WI38 (cell line): Measurements from ENCODE around the gene SNX10.

Experiments used
- H3K4me3 ChIP-seq: 2 replicates; pipeline ENCODE4 v1.5.1; 2011; ENCODE audit warnings: low read depth, mild to moderate bottlenecking, control low read depth, low read length
- TF ChIP-seq, protein P1 (sequence below): IDR thresholded peaks from 2 replicates; pipeline ENCODE4 v1.5.1; 2012; ENCODE audit warnings: low read depth, mild to moderate bottlenecking, control low read depth, low read length

Gene SNX10

DNA sequence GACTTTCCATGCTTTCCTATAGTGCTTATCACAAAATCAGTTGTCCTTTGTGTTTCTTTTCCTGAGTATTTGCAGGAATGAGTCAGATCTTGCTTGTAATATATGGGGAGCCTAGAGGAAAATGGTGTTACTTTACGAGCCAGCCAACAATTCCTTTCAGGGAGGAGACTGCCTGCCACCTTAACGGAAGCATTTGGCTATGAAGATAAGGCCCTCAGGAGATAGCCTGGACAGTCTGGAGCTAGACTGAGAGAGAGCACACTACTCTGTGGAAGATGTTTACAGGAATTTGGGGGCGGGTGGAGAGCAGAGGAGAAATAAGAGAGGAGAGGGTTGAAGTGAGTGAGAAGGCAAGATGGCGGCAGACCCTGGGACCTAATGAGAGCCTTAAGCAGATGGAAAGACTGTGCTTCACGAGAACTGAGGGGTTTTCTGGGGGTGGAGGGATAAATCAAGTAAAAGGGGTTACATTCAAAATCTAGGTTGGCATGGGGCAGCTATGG is 126.3 kb downstream of the SNX10 start:
- H3K4me3 ChIP-seq: no peak overlapping the region
- TF ChIP-seq, protein P1, sequence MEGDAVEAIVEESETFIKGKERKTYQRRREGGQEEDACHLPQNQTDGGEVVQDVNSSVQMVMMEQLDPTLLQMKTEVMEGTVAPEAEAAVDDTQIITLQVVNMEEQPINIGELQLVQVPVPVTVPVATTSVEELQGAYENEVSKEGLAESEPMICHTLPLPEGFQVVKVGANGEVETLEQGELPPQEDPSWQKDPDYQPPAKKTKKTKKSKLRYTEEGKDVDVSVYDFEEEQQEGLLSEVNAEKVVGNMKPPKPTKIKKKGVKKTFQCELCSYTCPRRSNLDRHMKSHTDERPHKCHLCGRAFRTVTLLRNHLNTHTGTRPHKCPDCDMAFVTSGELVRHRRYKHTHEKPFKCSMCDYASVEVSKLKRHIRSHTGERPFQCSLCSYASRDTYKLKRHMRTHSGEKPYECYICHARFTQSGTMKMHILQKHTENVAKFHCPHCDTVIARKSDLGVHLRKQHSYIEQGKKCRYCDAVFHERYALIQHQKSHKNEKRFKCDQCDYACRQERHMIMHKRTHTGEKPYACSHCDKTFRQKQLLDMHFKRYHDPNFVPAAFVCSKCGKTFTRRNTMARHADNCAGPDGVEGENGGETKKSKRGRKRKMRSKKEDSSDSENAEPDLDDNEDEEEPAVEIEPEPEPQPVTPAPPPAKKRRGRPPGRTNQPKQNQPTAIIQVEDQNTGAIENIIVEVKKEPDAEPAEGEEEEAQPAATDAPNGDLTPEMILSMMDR: no peak

GRCh38 chr7:26419198-26419597 is 127.5 kb downstream of the SNX10 start:
- H3K4me3 ChIP-seq: no peak overlapping the region
- TF ChIP-seq, protein P1: no peak

- no peak overlapping the region for H3K4me3 ChIP-seq
- TF ChIP-seq, protein P1: no peak
Observed at GRCh38 chr7:26420422-26421019, 128.9 kb downstream of the SNX10 start.

DNA sequence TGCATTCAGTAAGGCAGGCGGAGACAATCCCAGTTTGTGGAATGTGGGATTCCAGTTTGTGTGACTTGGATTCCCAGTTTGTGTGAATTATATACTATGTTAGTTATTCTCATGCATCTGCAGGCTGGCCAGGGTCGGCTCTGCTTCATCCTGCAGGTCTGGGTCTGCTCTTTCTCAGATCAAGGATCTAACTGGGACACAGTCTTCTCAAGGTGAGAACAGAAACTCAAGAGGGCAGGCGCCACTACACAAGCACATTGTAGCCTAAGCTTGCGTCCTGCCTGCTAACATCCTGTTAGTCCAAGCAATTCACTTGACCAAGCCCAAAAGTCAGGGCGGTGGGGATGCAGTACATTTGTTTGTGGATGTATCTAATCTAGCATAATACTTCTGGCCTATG is 131.1 kb downstream of the SNX10 start:
- H3K4me3 ChIP-seq: no peak overlapping the region
- TF ChIP-seq, protein P1: no peak

DNA sequence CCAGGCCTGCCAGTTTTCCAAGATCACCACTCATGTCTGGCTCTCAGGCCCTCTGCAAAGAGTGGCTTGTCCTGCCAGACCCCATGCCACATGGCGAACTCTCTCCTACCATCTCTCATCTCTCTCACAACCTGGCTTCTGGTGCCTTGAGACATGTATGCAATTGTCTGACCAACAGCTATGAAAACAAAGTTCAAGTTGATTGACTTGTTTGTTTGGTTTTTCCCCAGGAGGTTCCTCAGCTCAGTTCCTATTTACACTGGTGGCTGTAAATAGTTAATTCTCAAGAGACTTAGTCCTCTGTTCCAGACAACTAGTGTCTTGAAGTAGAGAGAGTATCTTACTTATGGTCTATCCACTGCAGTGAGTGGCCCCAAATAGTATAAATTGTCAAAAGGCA is 131.8 kb downstream of the SNX10 start:
- no peak overlapping the region for H3K4me3 ChIP-seq
- TF ChIP-seq, protein P1: no peak
